C1 segment of cervical spinal cord (tissue), 14 donors: ENCODE data around the gene GNAO1.

Experiments
- DNase-seq, 14 donors: peaks; one replicate each; lab custom pipeline; 2025; lab: John Stamatoyannopoulos, UW

GNAO1 gene

GRCh38 chr16:56264609-56264972 lies 73.3 kb downstream of the GNAO1 start:
- DNase-seq: no peak

DNA sequence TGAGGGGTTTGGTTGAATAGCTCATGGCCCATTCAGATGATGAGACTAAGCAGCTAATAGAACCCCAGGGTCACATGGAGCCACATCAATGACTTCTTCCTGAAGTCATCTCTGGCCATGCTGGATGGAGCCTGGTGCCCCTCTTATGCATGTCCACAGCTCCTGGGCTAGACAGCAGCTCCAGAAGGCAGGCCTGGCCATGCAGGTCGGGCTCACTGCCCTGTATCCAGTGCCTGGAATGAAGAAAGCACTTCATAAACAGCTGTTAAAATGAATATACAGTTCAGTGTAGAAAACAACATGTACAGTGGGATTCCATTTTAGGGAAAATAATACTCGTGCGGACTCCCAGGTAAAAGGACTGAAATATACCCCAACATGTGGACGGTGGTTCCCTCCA lies 73.9 kb downstream of the GNAO1 start:
- no peak for DNase-seq

DNA sequence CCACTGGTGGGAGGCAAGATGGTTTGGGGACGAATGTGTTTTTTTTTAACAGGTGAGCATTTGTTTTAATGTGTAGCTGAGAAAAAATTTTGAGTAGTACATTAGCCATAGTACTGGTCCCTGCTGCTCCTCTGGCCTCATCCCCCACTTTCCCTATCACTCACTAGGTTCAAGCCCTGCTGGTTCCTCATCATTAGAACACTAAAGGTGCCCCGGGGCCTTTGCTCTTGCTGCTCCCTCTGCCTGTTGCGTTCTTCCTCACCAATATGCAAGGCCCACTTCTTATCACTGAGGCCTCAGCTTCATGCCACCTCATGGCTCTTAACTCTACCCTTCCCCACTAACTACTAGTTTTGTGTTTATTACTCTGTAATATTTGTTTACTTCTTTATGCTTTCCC lies 74.5 kb downstream of the GNAO1 start:
- no peak for DNase-seq

DNA sequence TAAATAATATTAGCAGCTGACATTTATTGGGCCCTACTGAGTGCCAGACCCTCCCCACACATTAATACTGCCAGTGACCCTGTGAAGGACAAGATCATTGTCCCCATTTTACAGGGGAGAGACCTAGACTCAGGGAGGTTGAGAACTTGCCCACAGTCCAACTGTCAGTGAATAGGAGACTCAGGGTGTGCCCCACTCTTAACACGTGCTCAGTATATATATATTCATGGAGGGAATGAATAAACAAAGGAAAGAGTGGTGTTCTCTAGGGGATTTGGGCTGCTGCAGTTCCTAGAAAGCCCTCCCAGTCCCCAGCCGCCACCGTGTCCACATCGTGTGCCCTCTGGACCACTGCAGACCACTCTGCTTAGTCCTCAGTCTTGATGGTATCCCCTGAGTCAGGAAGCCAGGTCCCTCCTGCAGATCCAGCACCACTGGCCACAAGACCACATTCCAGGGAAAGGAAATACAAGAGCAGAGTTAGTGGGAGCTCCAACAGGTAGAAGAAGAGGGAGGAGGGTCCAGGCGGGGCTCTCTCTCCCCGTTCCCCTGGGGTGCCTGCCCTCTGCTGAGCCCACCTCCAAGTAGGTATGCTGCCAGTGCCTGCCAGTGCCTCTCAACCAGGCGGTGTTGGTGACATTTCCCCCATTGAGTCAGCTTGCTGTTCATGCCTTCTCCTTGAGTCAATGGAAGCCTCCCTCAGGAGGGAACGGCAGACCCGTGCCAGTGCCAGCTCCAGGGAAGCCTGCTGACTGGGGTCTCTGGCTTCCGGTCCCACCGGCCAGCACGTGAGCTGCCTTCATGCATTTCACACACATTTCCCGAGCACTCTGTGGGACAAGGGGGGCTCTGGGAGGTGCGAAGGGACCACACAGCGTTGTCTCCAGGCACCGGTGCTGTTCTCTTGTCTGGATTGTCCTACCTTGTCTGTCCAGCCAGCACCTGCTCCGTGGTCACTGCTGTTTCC lies 75.6 kb downstream of the GNAO1 start:
- DNase-seq: no peak

DNA sequence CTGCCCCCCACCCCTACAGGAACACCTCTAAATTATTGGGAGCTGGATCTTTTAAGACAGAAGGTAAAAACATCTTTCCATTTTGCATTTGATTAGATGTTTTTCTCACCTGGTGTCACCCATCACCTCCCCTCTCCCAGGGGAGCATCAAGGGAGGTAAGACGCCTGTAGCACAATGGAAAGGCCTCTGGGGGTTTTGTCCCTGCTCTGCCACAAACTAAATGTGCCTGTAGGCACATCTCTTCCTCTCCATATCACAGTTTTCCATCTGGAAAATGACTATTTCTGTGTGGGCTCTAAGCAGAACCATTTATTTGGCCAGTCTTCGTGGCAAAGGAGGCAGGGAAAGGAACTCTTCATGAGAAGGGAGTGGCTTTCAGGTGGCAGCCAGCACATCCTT lies 76.6 kb downstream of the GNAO1 start:
- DNase-seq: no peak

GRCh38 chr16:56268799-56269198 lies 77.5 kb downstream of the GNAO1 start:
- DNase-seq: no peak

DNA sequence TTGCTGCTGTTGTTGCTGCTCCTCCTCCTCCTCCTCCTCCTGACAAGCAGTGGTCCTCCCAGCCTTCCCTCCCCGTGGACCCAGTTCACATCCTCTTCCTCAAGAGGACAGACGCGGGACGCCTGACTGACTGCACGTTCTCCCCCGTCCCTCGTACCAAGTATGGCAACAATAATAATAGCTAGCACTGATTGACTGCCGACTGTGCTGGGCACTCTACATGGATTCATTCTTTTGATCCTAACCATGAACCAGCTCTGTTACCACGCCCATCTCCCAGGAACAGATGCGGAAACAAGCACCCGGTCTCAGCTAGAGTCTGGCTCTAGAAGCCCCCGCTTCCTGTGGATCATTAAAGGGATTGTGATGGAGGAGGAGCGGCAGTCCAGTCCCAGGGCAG lies 78.0 kb downstream of the GNAO1 start:
- no peak for DNase-seq

GRCh38 chr16:56269811-56270684 lies 78.8 kb downstream of the GNAO1 start:
- DNase-seq: peak in 10 of 14 donors; percentile 35 to 83 (median 50)

DNA sequence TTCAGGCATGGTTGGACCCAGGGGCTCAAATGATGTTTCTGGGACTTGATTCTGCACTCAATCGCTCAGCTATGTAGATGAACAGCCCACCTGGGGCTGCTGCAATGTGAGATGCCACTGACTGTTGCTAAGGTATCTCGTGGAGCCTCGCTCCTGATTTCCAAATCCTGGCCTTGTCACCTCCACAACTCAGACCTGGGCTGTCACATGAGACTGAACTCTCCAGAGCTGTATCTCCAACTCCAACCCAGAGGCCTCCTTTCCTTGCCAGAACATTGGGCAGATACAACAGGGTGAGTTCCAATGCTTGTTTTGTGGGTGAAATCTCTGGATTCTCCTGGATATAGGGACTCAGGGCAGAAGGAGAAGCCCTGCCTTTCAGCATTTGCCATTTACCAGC lies 79.5 kb downstream of the GNAO1 start:
- no peak for DNase-seq

DNA sequence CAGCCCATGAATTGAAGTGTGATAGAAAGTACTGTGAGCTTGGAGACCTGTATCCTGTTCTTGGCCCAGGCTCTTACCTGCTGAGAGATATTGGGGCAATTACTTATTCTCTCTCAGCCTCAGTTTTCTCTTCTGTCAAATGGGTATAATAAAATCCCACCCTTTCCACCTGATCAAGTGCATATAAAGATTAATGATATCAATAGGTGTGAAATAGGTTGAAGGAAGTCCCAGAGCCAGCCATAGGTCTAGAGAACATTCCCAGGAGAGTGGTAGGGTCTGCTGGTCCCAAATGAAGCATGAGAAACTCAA lies 81.2 kb downstream of the GNAO1 start:
- DNase-seq: no peak

DNA sequence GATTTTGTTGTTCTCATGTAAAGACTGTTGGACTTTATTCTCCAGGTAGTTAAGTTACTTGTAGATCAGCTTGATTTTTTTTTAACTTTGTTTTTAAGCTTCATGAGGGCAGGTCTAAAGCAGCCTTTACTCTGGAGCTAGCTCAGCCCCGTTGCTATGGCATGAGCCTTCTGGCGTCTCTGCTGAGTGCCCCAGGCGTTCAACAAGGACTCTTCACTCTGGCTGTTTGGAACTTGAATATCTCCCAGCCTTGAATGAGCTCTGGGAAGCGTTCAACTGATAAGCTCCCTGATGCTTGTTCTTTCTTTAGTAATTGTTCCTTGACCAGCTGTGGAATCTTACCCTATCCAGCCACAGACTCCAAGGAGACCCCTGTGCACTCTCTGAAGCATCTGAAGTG lies 82.3 kb downstream of the GNAO1 start:
- no peak for DNase-seq

DNA sequence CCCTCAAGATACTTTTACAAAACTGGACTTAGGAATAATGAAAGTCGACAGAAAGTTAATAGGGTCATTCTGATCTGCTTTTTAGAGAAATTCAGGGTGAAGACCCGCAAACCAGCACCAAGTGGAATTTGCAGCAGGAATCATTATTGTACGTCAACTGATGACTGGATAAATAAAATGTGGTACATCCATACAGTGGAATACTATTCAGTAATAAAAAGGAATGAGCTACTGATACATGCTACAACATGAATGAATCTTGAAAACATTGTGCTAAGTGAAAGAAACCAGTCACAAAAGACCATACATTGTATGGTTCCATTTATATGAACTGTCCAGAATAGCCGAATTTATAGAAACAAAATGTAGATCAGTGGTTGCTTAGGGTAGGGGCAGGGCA lies 83.1 kb downstream of the GNAO1 start:
- DNase-seq: no peak

GRCh38 chr16:56275076-56275475 lies 83.8 kb downstream of the GNAO1 start:
- DNase-seq: no peak

- DNase-seq: no peak
Measured at GRCh38 chr16:56275801-56276200, 84.5 kb downstream of the GNAO1 start.

DNA sequence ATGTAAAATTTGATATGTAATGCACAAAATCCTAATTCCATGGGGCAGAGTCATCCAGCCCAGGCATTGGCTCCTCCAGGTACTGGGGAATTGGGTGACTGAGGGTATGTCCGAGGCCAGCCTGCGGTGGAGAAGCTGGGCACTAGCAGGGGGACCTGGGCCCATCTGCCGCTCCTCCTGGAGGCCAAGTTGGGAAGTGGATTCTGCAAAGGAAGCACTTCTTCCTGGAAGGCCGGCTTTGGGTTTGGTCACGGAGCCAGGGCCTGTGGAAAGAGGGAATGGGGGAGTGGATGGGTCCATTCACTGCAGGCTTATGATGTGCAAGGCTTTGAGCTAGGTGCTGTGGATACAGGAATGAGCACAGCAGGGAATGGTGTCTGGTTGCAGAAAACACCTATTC lies 85.8 kb downstream of the GNAO1 start:
- DNase-seq: peak in 1 of 14 donors; percentile 42

DNA sequence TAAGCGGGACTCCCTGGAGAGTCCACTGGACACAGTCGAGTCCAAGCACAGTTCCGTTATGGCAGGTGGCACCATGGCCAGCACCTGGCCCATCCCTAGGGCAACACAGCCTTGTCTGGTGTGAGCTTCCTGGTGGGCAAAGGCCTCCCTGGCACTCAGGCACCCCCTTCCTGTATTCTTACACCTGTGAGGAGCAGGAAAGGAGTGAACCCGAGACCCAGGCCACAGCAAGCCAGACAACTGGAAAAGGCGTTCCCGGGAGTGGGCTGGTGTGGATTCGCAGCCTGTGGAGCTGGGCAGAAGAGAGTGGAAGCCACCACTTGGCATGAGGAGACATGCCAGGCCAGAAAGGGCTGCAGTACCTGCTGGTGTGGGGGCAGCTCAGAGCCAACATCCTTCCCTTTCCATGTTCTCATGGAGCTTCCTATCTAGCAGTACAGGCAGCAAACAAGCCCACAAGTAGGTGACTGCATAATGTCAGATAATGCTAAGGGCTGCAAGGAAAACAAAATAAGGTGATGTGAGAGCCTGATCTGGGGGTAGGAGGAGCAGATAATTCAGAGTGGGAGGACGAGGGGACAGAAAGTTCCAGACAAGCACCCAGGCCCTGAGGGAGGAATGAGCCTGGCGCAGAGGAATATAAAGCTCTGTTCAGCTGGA lies 87.0 kb downstream of the GNAO1 start:
- DNase-seq: no peak

DNA sequence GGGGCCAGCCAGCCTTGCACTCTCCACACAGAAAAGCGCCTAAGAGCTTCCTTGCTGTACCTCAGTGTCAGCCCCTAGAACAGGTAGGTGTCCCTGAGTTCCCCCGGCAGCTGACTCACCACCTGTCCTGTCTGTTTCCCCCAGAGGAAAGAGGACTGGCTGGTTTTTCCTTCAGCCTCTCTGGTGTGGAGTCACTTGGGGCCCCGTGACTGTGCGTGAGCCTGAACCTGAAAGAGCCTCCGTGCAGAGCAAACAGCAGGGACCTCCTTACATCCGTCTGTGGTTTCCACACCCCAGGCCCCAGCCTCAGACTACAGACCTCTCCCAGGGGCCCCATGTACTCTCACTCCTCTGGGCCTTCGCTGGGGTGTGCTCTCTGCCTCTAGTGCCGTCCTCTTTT lies 87.8 kb downstream of the GNAO1 start:
- no peak for DNase-seq

- no peak for DNase-seq
Measured at GRCh38 chr16:56279914-56280313, 88.6 kb downstream of the GNAO1 start.

- peak in 1 of 14 donors; percentile 46 for DNase-seq
Measured at GRCh38 chr16:56281249-56281805, 90.0 kb downstream of the GNAO1 start.

DNA sequence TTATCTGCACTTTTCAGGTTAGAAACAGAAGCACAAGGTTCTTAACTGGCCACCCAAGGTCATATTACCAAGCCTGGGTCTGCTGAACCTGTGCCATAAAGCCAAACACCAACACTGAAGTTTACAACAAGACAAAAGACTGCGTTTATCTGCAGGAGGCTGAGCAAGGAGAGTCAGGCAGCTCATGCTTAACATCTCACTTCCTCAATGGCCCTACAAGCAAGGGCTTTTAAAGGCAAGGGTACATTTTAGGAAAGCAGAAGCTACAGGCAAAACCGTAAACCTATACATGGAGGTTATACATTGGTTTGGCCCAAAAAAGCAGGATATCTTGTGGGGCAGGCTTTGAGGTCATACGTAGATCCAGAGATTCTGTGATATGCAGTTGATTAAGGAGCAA lies 91.2 kb downstream of the GNAO1 start:
- no peak for DNase-seq

- no peak for DNase-seq
Measured at GRCh38 chr16:56284521-56284920, 93.2 kb downstream of the GNAO1 start.

DNA sequence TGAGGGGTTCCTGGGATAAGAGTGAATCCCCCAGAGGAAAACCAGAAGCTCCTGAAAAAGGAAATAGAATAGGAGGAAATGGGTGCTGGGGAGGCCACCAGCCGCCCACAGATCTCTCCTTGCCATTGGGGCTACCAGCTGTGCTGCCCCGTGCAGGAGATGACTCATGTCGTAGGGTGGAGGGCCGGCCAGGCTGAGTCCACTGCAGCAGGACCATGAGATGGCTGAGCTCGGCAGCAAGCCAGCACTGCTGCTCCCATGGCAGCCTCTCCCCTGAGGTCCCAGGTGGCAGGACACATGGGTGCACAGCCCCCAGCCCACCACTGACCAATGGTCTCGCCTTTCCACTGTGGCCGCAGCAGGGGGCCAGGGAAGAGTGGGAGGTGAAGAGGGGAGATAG lies 95.5 kb downstream of the GNAO1 start:
- peak in 1 of 14 donors; percentile 42 for DNase-seq
